C4-2B (cell line): ENCODE measurements around the gene CALML5.

Experiments used
- CTCF ChIP-seq: fragments of 450-650 bp; conservative IDR thresholded peaks from 2 replicates; pipeline ENCODE4 v1.5.1; 2017; ENCODE audit warnings: mild to moderate bottlenecking
- ZFX ChIP-seq: fragments of 450-650 bp; IDR thresholded peaks from 2 replicates; pipeline ENCODE4 v1.6.1; 2017

- TF ChIP-seq CTCF (no peak), ZFX (no peak)
These were observed 16.8 kb upstream of the CALML5 start for GRCh38 chr10:5515948-5516761.
